ENCODE results near the gene KIF1A. TPM values are rescaled to one million over a fixed set of nuclear protein-coding genes. Genes with fewer than 3 reads are reported as not detected.

KIF1A gene
- total RNA-seq, 8 experiments from 2014 or later: 0.36 to 180 (median 118) TPM

- 0 to 100% (median 90%) methylated on average over 1 to 3 of the region's 4 CpGs; no CpG with 5 or more reads in 5 of the 10 experiments for WGBS, 10 experiments
- in situ Hi-C loops (cut with MboI; ENCODE audit: low pct_unique_long_range_greater_than_20kb in 2 of 9, low sequenced_read_pairs in 9 of 9, unreplicated experiment in 9 of 9): no loop called here
- Histone ChIP-seq H3K4me3 (no peak overlapping the region), H3K4me1 (replicated peaks in 1 of 2) (peaks cover 12 to 16% of the 10 kb centered on the region in 2 donors), H3K27ac (no peak overlapping the region)
- ATAC-seq (replicated peaks in 6 of 8): no peak
Observed at GRCh38 chr2:240822280-240822847, 2.3 kb upstream of the KIF1A start.

GRCh38 chr2:240821429-240821778 is 1.4 kb upstream of the KIF1A start:
- peaks cover 16 to 20% of the 10 kb centered on the region in 2 donors for H3K4me1 ChIP-seq (replicated peaks in 1 of 2)
- in situ Hi-C loops (cut with MboI; ENCODE audit: low pct_unique_long_range_greater_than_20kb in 2 of 9, low sequenced_read_pairs in 9 of 9, unreplicated experiment in 9 of 9): no loop called here
- no peak for ATAC-seq (replicated peaks in 6 of 8)
- peak overlapping the region; percentile 92 to 98 for H3K27ac ChIP-seq
- H3K4me3 ChIP-seq: peak overlapping the region; percentile 64 to 90 (median 86)
- WGBS, 10 experiments: 0 to 80% (median 21%) methylated on average over 1 to 7 of the region's 7 CpGs; no CpG with 5 or more reads in 2 of the 10 experiments

DNA sequence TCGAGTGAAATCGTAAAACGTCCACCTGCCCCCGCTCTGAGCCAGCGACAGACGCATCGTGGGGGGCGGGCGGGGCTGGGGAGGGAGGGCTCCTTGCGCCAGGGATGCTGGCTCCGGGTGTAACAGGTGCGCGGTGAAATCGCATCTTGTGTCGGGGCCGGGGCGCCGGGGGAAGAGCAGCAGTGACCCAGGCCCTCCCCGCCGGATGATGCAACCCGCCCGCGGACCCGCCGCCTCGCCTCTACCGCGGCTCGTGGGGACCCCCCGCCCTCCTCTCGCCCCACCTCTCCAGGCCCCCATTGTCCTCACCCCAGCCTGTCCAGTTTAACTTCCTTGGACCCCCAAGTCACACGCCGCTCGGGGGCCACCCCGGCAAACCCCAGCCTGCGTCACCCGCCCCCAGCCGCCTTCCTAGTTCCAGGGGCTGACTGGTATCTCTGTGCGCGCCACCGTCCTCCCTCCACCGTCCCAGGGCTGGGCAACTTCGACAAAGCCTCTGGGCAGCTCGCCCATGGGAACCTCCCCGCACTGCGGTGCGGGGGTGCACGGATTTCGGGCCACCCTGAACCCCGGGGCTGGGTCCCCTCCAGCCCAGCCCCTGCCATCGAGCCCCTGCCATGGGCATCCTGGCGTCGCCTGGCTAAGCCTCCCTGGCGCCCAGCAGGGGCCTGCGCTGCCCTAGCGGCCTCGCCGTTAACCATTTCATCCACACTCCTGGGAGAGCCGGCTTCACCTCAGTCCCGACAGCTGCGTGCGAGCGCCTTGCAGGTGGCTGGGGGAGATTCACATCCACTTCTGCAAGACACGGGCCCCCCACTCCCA is 799 bp upstream of the KIF1A start:
- in situ Hi-C loops (cut with MboI; ENCODE audit: low pct_unique_long_range_greater_than_20kb in 2 of 9, low sequenced_read_pairs in 9 of 9, unreplicated experiment in 9 of 9): no loop called here

GRCh38 chr2:240819126-240819857 is 727 bp downstream of the KIF1A start:
- WGBS, 10 experiments: no CpG with 5 or more reads among the region's 81 CpGs
- Histone ChIP-seq H3K27ac (peak overlapping the region; percentile 92 to 98), H3K4me3 (peak overlapping the region; percentile 64 to 90 (median 86)), H3K4me1 (replicated peaks in 1 of 2) (peaks cover 16 to 20% of the 10 kb centered on the region in 2 donors)
- in situ Hi-C loops (cut with MboI; ENCODE audit: low pct_unique_long_range_greater_than_20kb in 2 of 9, low sequenced_read_pairs in 9 of 9, unreplicated experiment in 9 of 9): no loop called here
- peak in 7 of 8 experiments; percentile 12 to 26 (median 23) for ATAC-seq (replicated peaks in 6 of 8)

More for the DNA sequence above, 799 bp upstream of the KIF1A start:
- Histone ChIP-seq H3K27ac (peak overlapping the region; percentile 92 to 98), H3K4me1 (replicated peaks in 1 of 2) (peaks cover 16 to 20% of the 10 kb centered on the region in 2 donors), H3K4me3 (peak overlapping the region; percentile 64 to 90 (median 86))
- 0% methylated on average over 2 of the region's 64 CpGs; no CpG with 5 or more reads in 9 of the 10 experiments for WGBS, 10 experiments
- peak in 6 of 8 experiments; percentile 30 to 61 (median 54) for ATAC-seq (replicated peaks in 6 of 8)

DNA sequence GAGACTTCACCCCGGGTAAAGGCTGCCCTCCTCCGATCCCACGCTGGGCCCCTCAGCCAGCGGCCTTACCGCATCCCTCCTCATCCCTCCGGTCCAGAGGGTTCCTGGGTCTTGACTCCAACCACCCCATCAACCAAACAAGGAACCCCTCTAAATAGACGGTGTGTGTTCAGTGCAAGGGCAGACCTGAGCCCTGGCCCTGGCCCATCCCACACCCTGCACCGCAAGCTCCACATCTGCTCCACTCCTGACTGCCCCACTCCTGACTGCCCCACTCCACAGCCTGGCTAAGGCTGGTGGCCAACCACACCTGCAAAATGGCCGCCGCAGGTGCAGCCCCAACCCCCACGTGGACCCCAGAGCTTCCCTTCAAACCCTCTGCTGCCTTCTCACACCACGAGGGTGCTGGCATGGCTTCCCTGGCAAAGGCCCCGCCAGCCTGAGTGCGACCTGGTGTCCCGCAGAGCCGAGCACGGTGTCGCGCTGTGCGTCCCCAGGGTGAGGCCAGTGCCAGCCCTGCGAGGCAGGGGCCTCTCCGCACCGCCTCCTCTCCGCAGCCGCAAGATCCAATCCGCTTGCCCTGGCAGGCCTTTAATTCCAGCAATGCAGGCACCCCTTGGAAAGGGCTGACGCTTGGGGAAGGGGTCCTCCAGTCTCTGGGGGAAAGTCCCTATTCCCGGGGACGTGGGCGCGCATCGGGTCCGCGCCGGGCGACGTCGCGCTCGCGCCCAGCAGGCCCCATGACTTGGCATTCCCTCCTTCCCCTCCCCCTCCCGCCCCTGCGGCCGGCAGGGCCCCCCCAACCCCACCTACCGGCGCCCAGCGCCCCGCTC is 1.5 kb downstream of the KIF1A start:
- in situ Hi-C loops (cut with MboI; ENCODE audit: low pct_unique_long_range_greater_than_20kb in 2 of 9, low sequenced_read_pairs in 9 of 9, unreplicated experiment in 9 of 9): no loop called here
- Histone ChIP-seq H3K27ac (peak overlapping the region; percentile 92 to 98), H3K4me3 (peak overlapping the region; percentile 64 to 90 (median 86)), H3K4me1 (replicated peaks in 1 of 2) (peaks cover 16 to 20% of the 10 kb centered on the region in 2 donors)
- ATAC-seq (replicated peaks in 6 of 8): peak in 4 of 8 experiments; percentile 0 to 8 (median 3)
- WGBS, 10 experiments: 24 to 80% (median 44%) methylated on average over 1 to 15 of the region's 48 CpGs; no CpG with 5 or more reads in 5 of the 10 experiments

DNA sequence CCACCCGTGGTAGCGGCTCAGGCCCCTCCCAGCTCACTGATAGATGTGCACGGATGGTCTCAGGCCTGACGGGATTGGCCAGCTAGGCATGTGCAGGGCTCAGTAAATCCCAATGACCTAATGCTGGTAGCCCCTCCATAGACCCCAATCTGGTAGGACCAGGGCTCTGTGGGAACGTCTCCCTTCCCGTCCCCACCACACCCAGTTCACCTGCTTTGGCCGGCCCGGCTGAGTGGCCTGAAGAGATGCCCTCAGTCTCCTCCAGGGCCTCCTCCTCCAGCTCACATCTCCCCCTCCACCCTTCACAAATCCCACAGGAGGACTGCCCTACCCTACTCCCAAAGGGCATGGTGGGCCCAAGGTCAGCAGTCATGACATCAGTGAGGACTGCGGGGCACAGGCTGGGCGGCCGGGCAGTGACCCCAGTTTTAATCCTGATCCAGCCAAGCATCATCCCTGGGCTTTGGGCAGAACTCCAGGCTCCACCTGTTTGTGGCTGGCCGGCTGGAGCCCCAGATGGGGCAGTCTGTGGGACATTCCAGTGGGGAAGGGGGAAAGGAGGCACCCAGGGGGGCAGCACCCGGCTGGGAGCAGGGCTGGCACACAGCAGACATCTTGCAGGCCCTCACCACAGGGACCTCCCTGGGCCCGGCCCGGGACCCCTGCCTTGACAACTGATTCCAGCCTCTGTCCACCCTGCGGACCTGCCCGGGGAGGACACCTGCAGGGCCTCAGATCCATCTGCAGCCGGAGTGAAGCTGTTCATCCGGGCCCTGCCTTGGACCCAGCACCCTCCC is 2.3 kb downstream of the KIF1A start:
- ATAC-seq (replicated peaks in 6 of 8): no peak
- WGBS, 10 experiments: 80 to 91% methylated on average over 1 to 6 of the region's 19 CpGs; no CpG with 5 or more reads in 8 of the 10 experiments
- H3K27ac ChIP-seq: peak overlapping the region; percentile 92 to 98

DNA sequence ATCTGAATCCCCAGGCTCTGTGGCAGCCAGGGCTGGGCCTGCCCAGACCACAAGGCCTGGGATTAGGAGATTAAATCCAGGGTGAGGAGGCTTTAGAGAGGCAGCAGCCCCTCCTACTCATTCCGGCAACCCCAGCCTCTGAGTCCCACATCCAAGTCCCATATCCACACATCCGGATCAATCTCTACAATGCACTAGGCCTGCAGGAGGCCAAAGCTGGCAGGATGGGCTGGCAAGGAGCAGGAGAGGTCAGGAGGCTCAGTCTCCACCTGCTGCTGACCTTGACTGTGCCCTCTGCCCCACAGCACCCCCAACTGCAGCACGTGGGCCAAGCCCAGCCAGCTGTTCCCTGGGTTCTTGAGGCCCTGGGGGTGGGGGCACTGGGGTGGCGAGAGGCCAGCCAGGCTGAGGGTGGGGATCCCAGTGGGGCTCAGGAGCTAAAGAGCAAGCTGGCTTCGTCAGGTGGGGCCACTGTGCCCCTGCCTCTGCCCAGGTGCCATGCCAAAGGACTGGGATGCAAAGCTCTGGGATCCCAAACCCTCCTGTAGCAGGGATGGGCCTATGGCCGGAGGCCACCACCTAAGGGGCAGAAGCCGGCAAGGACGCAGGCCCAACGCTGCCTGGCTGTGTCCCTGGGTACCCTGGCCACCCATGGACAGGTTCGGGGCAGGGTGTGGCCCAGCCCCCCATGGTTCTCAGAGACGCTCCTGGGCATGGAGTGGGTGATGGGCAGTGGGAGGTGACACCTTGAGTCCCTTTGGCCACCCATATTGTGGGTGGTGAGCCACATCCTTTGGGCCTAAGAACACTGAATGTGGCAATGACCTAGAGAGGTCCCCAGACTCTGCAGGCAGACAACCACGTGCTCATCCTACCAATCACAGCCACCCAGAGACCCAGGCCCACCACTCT is 3.2 kb downstream of the KIF1A start:
- ATAC-seq (replicated peaks in 6 of 8): no peak

More for the DNA sequence above, 2.3 kb downstream of the KIF1A start:
- in situ Hi-C loops (cut with MboI; ENCODE audit: low pct_unique_long_range_greater_than_20kb in 2 of 9, low sequenced_read_pairs in 9 of 9, unreplicated experiment in 9 of 9): no loop called here
- peaks cover 16 to 20% of the 10 kb centered on the region in 2 donors for H3K4me1 ChIP-seq (replicated peaks in 1 of 2)
- H3K4me3 ChIP-seq: peak overlapping the region; percentile 64 to 90 (median 86)

GRCh38 chr2:240815761-240816583 is 4.0 kb downstream of the KIF1A start:
- WGBS, 10 experiments: 20 to 97% (median 83%) methylated on average over 1 to 5 of the region's 9 CpGs; no CpG with 5 or more reads in 3 of the 10 experiments
- H3K4me1 ChIP-seq (replicated peaks in 1 of 2): peaks cover 14 to 16% of the 10 kb centered on the region in 2 donors
- ATAC-seq (replicated peaks in 6 of 8): no peak
- no peak overlapping the region for H3K4me3 ChIP-seq
- no peak overlapping the region for H3K27ac ChIP-seq
- in situ Hi-C loops (cut with MboI; ENCODE audit: low pct_unique_long_range_greater_than_20kb in 2 of 9, low sequenced_read_pairs in 9 of 9, unreplicated experiment in 9 of 9): no loop called here

More for the DNA sequence above, 3.2 kb downstream of the KIF1A start:
- in situ Hi-C loops (cut with MboI; ENCODE audit: low pct_unique_long_range_greater_than_20kb in 2 of 9, low sequenced_read_pairs in 9 of 9, unreplicated experiment in 9 of 9): no loop called here
- Histone ChIP-seq H3K27ac (no peak overlapping the region), H3K4me1 (replicated peaks in 1 of 2) (peaks cover 16 to 20% of the 10 kb centered on the region in 2 donors), H3K4me3 (peak overlapping the region in 2 of 5 donors; percentile 64 to 86)
- WGBS, 10 experiments: 100% methylated on average over 4 of the region's 12 CpGs; no CpG with 5 or more reads in 9 of the 10 experiments

DNA sequence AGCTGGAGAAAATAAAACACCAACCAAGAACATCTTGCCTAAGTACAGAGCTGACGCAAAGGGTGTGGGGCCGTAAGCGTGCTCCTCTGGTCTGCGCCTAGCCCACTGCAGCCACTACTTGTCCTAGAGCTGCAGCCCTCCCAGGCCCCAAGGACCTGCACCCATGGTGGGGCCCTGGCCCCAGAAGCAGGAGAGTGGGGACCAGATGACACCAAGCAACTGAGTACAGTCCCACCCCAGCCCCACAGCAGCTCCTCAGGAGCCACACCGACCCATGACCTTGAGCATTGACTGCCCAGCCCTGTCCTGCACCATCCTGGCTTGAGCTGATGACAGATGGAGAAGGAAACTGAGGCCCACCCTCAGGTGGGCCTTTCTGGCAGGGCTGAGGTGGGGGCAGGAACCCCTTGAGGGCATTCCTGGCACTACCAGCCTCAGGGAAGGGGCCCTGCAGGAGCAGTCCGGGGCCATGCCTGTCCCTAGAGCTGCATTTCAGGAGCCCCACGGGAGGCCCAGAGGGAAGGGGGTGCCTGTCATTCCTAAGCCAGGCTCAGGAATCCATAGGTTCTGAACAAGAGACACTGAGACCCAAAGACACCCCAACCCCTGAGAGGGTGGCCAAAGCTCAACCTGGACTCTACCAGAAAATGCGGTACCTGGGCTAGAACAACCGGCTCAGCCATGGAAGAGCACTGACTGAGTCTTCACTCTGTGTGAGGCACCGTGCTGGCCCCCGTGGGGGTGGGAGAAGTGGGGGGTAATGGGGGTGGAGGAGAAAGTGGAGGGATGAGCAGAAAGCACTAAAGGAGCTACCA is 4.9 kb downstream of the KIF1A start:
- no peak overlapping the region for H3K4me3 ChIP-seq
- 80 to 100% (median 94%) methylated on average over 1 to 3 of the region's 11 CpGs; no CpG with 5 or more reads in 5 of the 10 experiments for WGBS, 10 experiments
- in situ Hi-C loops (cut with MboI; ENCODE audit: low pct_unique_long_range_greater_than_20kb in 2 of 9, low sequenced_read_pairs in 9 of 9, unreplicated experiment in 9 of 9): no loop called here
- peaks cover 14 to 16% of the 10 kb centered on the region in 2 donors for H3K4me1 ChIP-seq (replicated peaks in 1 of 2)
- no peak overlapping the region for H3K27ac ChIP-seq
- ATAC-seq (replicated peaks in 6 of 8): no peak

- H3K4me1 ChIP-seq (replicated peaks in 1 of 2): peaks cover 14 to 16% of the 10 kb centered on the region in 2 donors
- H3K4me3 ChIP-seq: no peak overlapping the region
- no peak overlapping the region for H3K27ac ChIP-seq
- no peak for ATAC-seq (replicated peaks in 6 of 8)
- 50 to 100% (median 83%) methylated on average over 1 to 4 of the region's 4 CpGs; no CpG with 5 or more reads in 1 of the 10 experiments for WGBS, 10 experiments
- in situ Hi-C loops (cut with MboI; ENCODE audit: low pct_unique_long_range_greater_than_20kb in 2 of 9, low sequenced_read_pairs in 9 of 9, unreplicated experiment in 9 of 9): no loop called here
Observed at GRCh38 chr2:240814280-240814679, 5.7 kb downstream of the KIF1A start.
